Measurements from ENCODE around the gene KNCN. TPM values are rescaled to one million over a fixed set of nuclear protein-coding genes. Genes with fewer than 3 reads are reported as not detected.

The KNCN gene
- total and polyA plus RNA-seq, 10 of the 15 experiments (the other 5 are each of a cell fraction or from before 2014, with no cell fraction given), result not detected

DNA sequence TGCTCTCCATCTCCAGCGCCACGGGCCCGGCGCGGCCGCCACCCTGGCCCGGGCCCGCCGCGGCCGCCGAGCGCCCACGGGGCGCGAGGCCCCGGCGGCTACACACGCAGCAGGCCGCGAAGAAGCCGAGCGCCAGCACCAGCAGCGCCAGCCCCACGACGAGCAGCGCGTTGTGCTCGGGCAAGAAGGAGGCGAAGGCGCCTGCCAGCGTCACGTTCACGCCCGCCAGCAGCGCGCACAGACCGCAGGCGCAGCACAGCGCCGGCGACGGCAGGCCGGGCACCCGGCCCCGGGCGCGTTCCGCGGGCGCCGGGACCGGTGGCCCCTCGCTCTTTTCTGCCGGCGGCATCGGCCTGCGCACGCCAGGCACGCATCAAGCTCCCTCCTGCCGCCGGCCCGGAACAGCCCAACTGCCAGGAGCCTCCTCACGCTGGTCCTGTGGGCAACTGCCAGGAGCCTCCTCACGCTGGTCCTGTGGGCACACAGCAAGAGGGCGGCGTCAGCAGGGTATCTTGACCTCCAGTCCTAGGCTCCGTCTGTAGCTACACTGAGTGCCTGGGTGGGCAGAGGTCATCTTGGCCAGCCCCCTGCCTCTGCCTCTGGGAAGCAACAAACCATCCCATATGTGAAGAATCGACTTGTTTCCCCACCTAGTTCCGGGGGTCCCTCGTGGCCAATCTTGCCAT is 18.1 kb downstream of the KNCN start:
- Histone ChIP-seq H3K4me1 (ENCODE audit: control insufficient read depth, insufficient read depth, low read length) (no peaks in the 10 kb centered on the region), H3K27me3 (replicated peaks in 1 of 2; ENCODE audit: control insufficient read depth in 2 of 2, insufficient read depth in 2 of 2, low read length in 1 of 2) (peaks cover 5 to 12% of the 10 kb centered on the region in 2 experiments; a peak in 2 of 4 replicates), H3K27ac (ENCODE audit: control insufficient read depth, insufficient read depth) (no peak overlapping the region), H2AFZ (ENCODE audit: control insufficient read depth, low read depth, low read length) (no peak overlapping the region; the same call in 1 of the 2 replicates), H3K36me3 (ENCODE audit: control insufficient read depth in 2 of 2, insufficient read depth in 2 of 2, low read length in 1 of 2) (no peaks in the 10 kb centered on the region), H3K9me3 (replicated peaks; ENCODE audit: control insufficient read depth, insufficient read depth, low read length) (no peaks in the 10 kb centered on the region), H3K9ac (ENCODE audit: control insufficient read depth, insufficient read depth, low read length) (no peak overlapping the region), H3K79me2 (ENCODE audit: control insufficient read depth, insufficient read depth, low read length) (no peaks in the 10 kb centered on the region), H4K20me1 (ENCODE audit: control insufficient read depth, insufficient read depth) (no peaks in the 10 kb centered on the region), H3K4me3 (no peak overlapping the region), H3K4me2 (ENCODE audit: control insufficient read depth, insufficient read depth) (peak overlapping the region; percentile 70; the same call in 1 of the 2 replicates)
- intact Hi-C loops (cut with micrococcal nuclease; ENCODE audit: unreplicated experiment) (loop anchor here (5.0 kb wide), 1 partner anchor 194 kb away; no protein-coding TSS in a partner anchor), in situ Hi-C loops (cut with MboI) (no loop called here)
- FAIRE-seq (no peak), DNase-seq (ENCODE audit: low read depth, low spot score) (no peak), ATAC-seq (peak; percentile 37)
- CTCF ChIA-PET, result interaction anchor here (1.0 to 2.3 kb wide), 5 partner anchors 32 to 200 kb away, joined by 4 to 9 read pairs (median 5); no protein-coding TSS in a partner anchor
- SMC1A ChIA-PET (ENCODE audit: uncharacterized antibody, unreplicated experiment), result no interaction called here
- BruUV-seq (replicated peaks), result no TSS peak
- peak; percentile 69 for TF ChIP-seq HDAC6 (IDR thresholded peaks at IDR 0.05; ENCODE audit: unreplicated experiment)
- TF ChIP-seq, protein P1, sequence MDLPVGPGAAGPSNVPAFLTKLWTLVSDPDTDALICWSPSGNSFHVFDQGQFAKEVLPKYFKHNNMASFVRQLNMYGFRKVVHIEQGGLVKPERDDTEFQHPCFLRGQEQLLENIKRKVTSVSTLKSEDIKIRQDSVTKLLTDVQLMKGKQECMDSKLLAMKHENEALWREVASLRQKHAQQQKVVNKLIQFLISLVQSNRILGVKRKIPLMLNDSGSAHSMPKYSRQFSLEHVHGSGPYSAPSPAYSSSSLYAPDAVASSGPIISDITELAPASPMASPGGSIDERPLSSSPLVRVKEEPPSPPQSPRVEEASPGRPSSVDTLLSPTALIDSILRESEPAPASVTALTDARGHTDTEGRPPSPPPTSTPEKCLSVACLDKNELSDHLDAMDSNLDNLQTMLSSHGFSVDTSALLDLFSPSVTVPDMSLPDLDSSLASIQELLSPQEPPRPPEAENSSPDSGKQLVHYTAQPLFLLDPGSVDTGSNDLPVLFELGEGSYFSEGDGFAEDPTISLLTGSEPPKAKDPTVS (IDR thresholded peaks at IDR 0.05; ENCODE audit: low read depth, low read length), result no peak
- TF ChIP-seq, protein P2, sequence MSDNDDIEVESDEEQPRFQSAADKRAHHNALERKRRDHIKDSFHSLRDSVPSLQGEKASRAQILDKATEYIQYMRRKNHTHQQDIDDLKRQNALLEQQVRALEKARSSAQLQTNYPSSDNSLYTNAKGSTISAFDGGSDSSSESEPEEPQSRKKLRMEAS (IDR thresholded peaks at IDR 0.05; ENCODE audit: low read depth, low read length), result no peak
- POLR2A ChIA-PET, result no interaction called here
- RAD21 ChIA-PET (ENCODE audit: unreplicated experiment), result no interaction called here
- WGBS (ENCODE audit: insufficient coverage, insufficient replicate concordance, low lambda C conversion rate, missing lambda C conversion rate), result 7% methylated on average over 62 of the region's 71 CpGs
